ENCODE results near the gene FAF1.

The FAF1 gene

DNA sequence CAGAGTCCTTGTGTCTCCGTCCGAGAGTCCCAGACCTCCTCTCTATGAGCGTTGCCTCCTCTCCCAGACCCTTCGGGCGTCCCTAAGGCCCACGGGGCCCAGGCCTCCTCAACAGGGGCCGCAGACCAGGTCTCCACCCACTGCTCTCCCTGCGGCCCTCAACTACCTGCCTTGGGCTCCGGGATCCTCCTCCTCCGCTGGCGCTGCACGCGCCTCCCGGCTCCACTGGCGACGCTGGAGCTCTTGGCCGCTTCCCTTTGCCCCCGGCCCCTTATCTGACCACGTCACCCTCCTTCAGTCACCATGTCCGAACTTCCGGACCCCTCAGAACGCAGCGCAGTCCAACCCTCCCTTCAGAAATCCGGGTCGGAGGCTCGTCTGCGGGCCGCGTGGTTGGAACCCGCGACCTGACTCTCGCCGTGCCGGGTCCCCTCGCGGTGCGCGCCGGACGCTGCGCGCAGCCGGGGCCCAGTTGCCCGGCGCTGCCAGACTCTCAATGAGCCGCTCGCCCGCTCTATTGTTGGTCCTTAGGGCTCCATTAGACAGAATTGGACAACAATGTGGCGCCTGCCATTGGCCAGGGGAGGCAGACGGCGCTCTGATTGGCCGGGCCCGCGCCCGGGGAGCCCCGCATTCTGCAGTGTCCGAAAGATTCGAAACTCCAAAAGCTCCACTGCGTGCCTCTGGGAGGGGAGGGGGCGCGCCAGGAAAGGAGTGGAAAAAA lies 537.0 kb downstream of the FAF1 start, which contains the start of gene DMRTA2:
DMRTA2 (minus strand) TSS at position 498 of the 724 bp plus-strand sequence. CDS start 1,907 bp downstream, outside the sequence.
- DNase-seq = peak; percentile 36 to 54

GRCh38 chr1:50422675-50422945 lies 537.5 kb downstream of the FAF1 start:
- DNase-seq = no peak

DNA sequence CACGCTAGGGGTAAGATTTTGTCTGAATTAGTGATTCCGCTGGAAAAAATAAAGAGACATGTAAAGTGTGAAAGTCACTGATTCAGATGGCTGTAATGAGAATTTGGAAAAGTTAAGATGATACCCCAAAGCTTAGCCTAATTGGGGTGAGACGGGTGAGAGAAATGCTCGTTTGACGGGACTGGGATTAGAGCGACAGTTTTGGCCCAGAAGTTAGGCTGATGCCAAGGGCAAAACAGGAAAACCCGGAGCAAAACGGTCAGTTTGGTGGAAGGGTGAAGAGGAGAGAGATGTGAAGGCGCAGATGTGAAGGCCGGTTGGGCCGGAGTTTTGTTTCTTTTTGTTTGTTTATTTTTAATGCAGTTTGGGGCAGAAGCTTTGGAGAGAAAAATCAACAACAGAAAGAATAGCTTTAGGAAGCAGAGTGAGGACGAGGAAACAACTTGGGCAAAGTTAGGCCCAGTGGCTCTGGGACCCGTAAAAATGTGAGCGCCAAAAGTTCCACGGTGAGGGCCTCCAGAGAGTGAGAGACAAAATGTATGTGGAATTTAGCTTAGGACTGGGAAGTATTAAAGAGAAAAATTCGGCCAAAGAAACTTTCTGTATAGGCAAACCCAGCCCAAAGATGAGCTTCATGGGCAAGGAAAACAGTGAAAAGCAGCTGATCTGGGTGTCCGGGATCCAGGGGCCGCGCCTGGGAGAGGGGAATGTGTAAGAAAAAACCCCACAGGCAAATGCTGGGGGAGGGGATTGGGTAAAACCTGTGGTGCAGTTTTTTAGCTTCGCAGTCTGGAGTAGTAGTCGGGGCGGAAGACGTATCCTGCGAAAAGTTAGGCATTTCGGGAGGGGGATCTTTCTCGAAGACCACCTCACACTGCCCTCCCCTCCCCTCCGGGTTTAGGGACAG lies 538.0 kb downstream of the FAF1 start:
- no peak for DNase-seq

DNA sequence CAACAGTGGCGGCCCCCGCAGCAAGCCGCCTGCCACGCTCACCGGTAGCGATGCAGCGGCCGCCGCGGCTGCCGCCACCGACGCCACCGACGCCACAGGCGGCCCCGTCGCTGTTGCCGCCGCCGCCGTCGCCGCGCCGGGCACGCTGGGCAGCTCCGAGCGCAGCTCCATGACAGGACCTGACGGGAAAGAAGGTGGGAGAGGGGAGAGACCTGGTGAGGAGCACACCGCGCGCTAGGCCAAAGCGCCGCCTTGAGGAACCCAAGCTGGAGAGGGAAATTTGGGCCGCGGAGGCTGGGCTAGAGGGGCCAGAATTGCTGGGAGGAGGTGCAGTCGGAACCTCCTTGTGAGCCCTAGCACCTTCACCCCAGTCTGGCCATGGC lies 538.7 kb downstream of the FAF1 start:
- DNase-seq = no peak

DNA sequence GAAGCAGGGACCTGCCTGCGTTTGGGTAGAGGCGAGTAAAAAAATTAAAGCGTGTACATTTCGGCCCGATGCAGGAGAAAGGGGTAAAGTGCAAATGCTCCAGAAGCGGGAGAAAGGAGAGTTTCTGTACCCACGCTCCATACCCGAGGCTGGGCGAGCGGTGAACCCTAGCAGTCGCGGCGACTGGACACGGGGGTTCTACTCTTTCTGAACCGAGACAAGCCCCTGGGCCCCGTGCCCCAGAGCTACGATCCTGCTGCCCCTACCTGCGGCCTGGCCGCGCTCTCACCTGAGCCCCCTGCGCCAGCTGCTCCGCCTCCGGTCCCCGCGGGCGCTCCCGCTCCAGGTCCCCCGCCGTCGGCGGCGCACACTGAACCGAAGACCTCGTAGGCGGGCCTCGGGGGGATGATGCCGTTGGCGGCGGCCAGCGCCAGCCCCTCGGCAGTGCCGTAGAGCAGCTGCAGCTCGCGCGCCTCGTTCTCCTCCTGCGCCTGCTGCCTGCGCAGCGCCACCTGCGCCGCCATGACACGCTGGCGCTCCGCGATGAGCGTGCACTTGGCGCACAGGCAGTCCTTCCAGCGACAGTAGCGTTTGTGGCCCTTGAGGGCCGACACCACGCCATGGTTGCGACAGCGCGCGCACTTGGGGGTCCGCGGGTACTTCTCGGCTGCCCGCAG lies 539.2 kb downstream of the FAF1 start:
- no peak for DNase-seq

DNA sequence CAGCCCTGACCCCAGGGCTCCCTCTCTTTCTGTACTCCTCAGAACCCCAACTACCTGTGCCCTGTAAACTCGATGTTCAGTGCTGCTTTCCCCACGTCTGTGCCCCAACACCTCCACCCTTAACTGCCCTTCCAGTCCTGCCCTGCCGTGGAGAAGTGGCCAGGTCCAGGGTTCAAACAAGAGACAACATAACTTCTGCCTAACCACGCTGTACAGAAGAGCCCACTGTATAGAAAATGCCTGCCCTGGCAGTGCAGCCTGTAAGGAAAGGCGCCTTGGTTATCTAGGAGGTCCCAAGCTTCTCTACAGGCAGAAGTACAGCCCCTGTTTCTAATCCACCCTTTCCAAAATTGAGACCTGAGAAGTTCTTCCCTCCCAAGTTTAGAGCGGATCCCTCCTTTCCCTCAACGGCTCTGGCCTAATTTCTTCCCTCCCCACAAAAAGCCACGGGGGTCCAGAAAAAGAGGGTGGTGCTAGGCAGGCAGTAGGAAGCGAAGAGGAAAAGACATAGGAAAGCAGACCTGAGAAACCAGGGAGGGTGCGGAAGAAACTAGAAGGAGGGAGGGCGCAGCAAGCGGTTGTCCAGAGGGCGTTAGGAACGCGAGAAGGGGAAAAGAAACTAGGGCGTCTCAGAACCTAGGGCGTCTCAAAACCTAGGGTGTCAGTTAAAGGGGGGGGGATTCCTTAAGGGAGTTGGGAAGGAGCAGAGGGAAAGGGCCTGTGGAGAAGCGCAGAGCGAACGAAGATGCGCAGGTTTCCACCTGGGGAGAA lies 540.0 kb downstream of the FAF1 start:
- DNase-seq = no peak

DNA sequence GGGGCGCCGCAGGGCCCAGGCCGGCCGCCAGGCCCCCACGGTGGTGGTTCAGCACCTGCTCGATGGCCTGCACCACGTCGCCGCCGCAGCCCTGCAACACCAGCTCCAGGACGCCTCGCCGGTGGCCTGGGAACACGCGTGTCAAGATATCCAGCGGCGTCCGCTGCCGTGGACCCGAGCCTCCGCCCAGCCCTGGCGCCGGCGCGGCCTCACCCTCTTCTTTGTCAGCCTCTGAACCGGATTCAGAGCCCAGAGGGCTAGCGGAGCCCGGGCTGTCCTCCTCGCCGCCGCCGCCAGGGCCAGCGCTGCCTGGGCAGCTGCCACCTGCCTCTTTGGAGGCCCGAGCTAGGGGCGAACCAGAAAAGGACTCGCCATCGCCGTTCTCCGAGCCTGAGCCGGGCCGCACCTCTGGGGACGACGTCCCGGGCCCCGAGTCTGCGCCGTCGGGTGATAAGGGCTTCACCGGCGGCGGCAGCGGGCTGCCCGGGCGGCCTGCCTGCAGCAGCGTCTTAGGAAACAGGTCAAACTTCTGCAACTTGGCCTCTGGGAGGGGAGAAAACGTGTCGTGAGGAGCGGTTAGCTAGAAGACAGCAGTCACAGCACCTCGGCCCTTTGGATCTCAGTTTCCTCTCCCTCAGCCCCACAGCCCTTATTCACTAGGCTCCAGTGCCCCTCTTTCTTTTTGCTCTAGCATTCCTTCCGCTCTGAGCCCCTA lies 540.7 kb downstream of the FAF1 start:
- no peak for DNase-seq

- no peak for DNase-seq
Observed at GRCh38 chr1:50418600-50419109, 541.4 kb downstream of the FAF1 start.

GRCh38 chr1:50417946-50418599 lies 542.0 kb downstream of the FAF1 start:
- DNase-seq = no peak

DNA sequence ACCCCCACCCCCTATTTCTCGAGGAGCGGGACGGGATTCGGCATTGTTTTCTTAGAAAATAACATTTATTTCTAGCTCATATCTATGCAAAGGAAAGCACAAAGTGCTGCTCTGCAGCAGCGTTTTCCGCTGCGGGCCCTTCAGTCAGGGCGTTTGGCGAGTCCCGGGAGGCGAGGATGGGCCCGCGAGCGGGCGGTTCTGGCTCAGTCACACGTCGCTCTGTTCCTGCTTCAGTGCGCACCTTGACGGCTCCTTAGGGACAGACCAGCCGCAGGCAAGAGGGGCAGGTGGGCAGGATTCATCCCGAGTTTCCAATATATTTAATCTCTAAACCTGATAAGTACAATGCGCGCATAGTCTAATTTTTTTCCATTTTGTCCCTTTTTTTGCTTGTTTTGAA lies 542.6 kb downstream of the FAF1 start:
- DNase-seq = no peak

DNA sequence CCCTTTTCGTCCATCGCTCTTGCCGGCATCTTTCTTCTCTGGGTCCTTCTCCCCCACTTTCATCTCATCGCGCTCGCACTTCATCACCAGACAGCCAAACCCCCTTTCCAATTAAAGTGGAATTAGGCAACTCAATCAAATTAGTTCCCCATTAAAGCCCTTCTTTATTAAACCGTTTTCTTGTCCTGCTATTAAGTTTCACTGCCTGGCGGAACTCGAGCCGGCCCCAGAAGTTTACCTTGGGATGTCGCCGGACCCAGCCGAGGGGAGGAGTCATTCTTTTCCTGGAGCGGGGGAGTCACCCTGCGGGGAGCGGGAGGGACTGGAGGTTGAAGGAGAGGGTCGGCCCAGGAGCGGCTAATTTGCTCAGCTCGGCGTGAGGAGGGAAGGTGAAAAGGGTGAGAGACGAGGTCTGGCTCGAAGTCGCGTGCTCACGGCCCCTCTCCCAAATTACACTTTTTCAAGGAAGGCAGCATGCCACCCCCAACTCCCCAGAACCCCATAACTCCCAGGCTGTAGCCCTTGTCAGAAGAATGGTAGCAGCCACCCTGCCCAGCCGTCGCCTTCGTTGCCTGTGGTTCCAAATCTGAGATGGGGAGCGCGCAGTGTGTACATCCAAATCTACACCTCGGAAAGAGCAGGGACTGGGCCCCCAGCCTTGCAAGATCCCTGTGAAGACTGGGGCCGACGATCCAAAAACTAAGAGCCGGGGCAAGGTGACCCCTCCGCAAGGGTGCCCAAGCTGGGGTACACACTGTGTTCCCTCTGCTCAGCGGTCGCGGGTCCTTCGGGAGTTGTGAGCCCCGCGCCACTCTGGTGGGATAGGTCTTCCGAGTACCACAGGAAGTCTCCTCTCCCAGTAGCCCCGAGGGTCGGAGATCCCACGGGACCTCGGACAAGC lies 543.3 kb downstream of the FAF1 start:
- no peak for DNase-seq

GRCh38 chr1:50416150-50416527 lies 543.9 kb downstream of the FAF1 start:
- DNase-seq = no peak

- no peak for DNase-seq
Observed at GRCh38 chr1:50415235-50416149, 544.6 kb downstream of the FAF1 start.

- DNase-seq = no peak
Observed at GRCh38 chr1:50414853-50415234, 545.2 kb downstream of the FAF1 start.

DNA sequence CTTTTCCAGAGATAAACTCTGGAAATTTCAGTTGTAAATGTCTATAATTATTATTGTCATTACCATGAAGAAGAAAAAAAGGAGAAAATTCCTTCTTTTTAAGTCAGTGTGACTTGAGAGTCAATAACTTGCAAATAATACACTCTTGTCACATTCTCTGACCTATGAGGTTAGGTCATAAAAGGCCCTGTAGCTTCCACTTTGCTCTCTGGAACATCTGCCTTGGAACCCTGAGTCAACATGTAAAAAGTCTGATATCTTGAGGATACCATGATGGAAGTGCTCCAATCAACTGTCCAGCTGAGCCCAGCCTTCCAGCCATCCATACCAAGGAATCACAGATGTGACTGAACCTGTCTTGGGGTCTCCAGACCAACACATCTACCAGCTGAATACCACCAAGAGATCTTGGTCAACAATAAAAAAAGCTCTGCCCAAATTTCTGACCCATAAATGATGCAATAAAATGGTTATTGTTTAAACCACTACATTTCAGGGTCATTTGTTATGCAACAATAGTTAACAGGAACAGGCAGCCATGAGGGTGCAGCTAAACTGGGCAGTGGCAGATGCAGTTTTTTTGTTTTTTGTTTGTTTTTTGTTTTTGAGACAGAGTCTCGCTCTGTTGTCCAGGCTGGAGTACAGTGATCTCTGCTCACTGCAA lies 547.1 kb downstream of the FAF1 start:
- DNase-seq = no peak

DNA sequence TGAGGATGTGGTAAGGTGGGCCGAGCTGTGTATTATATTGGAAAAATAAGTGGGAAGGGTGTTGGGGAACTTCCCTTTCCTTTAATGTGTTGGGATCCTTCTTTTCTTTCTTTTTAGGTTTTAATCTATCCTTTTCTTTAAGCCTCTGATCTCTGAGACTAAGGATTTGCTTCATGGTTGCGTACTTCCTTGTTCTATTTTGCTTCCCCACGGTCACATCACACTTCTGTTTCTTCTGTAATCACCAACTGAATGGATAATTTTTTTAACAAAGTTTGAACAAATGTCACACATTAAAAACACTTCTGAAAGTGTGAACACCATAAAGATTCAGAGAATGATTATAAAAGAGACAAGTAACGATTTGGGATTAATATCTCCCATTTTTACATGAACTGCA lies 554.3 kb downstream of the FAF1 start:
- no peak for DNase-seq

GRCh38 chr1:50393522-50394120 lies 566.4 kb downstream of the FAF1 start:
- DNase-seq = no peak
